NT2/D1 (cell line): Measurements from ENCODE around the gene PLOD2.

Source experiments
- YY1 ChIP-seq: IDR thresholded peaks from 2 replicates; pipeline ENCODE4 v1.6.1; 2011; ENCODE audit not compliant: insufficient read length, insufficient read depth
- ZNF274 ChIP-seq: IDR thresholded peaks from 2 replicates; pipeline ENCODE4 v1.6.1; 2011; ENCODE audit warnings: mild to moderate bottlenecking, low read depth, low read length

GRCh38 chr3:146172586-146172985 lies 11.6 kb upstream of the PLOD2 start:
- TF ChIP-seq ZNF274 (no peak), YY1 (no peak)
